SU-DHL-6 (cell line): ENCODE results near the gene ZMYM2.

Experiments
- H2AFZ ChIP-seq: fragments of 200-600 bp; sonication (generic); 2 replicates; pipeline ENCODE4 v1.6.1; 2014; ENCODE audit warnings: low read depth, mild to moderate bottlenecking, moderate library complexity, mixed read lengths, antibody characterized with exemption, low read length; ENCODE audit not compliant: severe bottlenecking
- H3F3A ChIP-seq: fragments of 200-600 bp; shearing (Covaris generic); 2 replicates; pipeline ENCODE4 v1.6.0; 2016; ENCODE audit warnings: antibody characterized with exemption, mild to moderate bottlenecking; ENCODE audit not compliant: insufficient read depth
- H3K27ac ChIP-seq: fragments of 200-600 bp; sonication (generic); 2 replicates; pipeline ENCODE4 v1.5.1; 2016; ENCODE audit warnings: low read depth, mild to moderate bottlenecking, low read length, moderate library complexity, mixed read lengths
- H3K27me3 ChIP-seq: fragments of 200-600 bp; sonication (generic), shearing (Covaris generic); 2 replicates; pipeline ENCODE4 v1.6.0; 2014; ENCODE audit warnings: mild to moderate bottlenecking, low read length
- H3K36me3 ChIP-seq: fragments of 200-600 bp; sonication (generic); 2 replicates; pipeline ENCODE4 v1.6.1; 2014; ENCODE audit warnings: mild to moderate bottlenecking, low read length, mixed read lengths
- H3K4me2 ChIP-seq: fragments of 300-600, 200-600 bp; shearing (Covaris generic), sonication (generic); 2 replicates; pipeline ENCODE4 v1.6.0; 2014; ENCODE audit warnings: low read length, low read depth, mild to moderate bottlenecking; ENCODE audit not compliant: poor library complexity, severe bottlenecking
- H3K4me3 ChIP-seq: fragments of 200-600 bp; sonication (generic); 2 replicates; pipeline ENCODE4 v1.5.1; 2014; ENCODE audit warnings: antibody characterized with exemption, low read length, mild to moderate bottlenecking, mixed read lengths; ENCODE audit not compliant: insufficient read depth, poor library complexity, severe bottlenecking
- H3K79me2 ChIP-seq: fragments of 200-600 bp; sonication (generic); 2 replicates; pipeline ENCODE4 v1.6.1; 2014; ENCODE audit warnings: mild to moderate bottlenecking, low read length, moderate library complexity; ENCODE audit not compliant: insufficient read depth
- H3K9ac ChIP-seq: fragments of 200-600 bp; sonication (generic); 2 replicates; pipeline ENCODE4 v1.7.0; 2014; ENCODE audit warnings: mild to moderate bottlenecking, low read length
- H3K9me2 ChIP-seq: fragments of 200-600 bp; sonication (generic); replicated peaks from 2 replicates; pipeline ENCODE4 v1.6.1; 2014; ENCODE audit warnings: low read length; ENCODE audit not compliant: insufficient read depth
- H3K9me3 ChIP-seq: fragments of 200-600 bp; sonication (generic); 2 replicates; pipeline ENCODE4 v1.6.1; 2014; ENCODE audit warnings: low read length, mixed read lengths; ENCODE audit not compliant: insufficient read depth
- H4K20me1 ChIP-seq: fragments of 200-600 bp; sonication (generic); 2 replicates; pipeline ENCODE4 v1.6.1; 2014; ENCODE audit warnings: low read depth, mild to moderate bottlenecking, antibody characterized with exemption, low read length, moderate library complexity, mixed read lengths
- CTCF ChIP-seq: fragments of 200-600 bp; sonication (generic); IDR thresholded peaks from one replicate; pipeline ENCODE4 v1.5.1; 2017; ENCODE audit warnings: antibody characterized with exemption, mild to moderate bottlenecking, low read length, moderate library complexity; ENCODE audit not compliant: insufficient read depth, poor library complexity, severe bottlenecking
- EZH2phosphoT487 ChIP-seq: fragments of 200-600 bp; sonication (generic), shearing (Covaris generic); conservative IDR thresholded peaks from 2 replicates; pipeline ENCODE4 v1.6.1; 2018; ENCODE audit warnings: mild to moderate bottlenecking, antibody characterized with exemption, low read length, moderate library complexity, mixed read lengths

ZMYM2 gene

GRCh38 chr13:20125783-20126165, 167.2 kb downstream of the ZMYM2 start:
- Histone ChIP-seq H3K36me3 (no peaks in the 10 kb centered on the region), H3K9me3 (no peaks in the 10 kb centered on the region), H3K9ac (no peak overlapping the region), H3F3A (no peaks in the 10 kb centered on the region), H4K20me1 (no peaks in the 10 kb centered on the region), H3K4me2 (no peak overlapping the region), H3K27ac (no peak overlapping the region), H3K9me2 (no peaks in the 10 kb centered on the region), H3K4me3 (no peak overlapping the region), H3K79me2 (no peaks in the 10 kb centered on the region), H3K27me3 (no peaks in the 10 kb centered on the region), H2AFZ (no peak overlapping the region)
- no peak for TF ChIP-seq CTCF
- no peak for TF ChIP-seq EZH2phosphoT487

GRCh38 chr13:20126541-20127261, 168.2 kb downstream of the ZMYM2 start:
- H3K4me2 ChIP-seq: no peak overlapping the region
- no peaks in the 10 kb centered on the region for H3K9me3 ChIP-seq
- H2AFZ ChIP-seq: no peak overlapping the region
- TF ChIP-seq EZH2phosphoT487 (no peak), CTCF (no peak)
- H3K79me2 ChIP-seq: no peaks in the 10 kb centered on the region
- H3K4me3 ChIP-seq: no peak overlapping the region
- no peaks in the 10 kb centered on the region for H3K36me3 ChIP-seq
- H3F3A ChIP-seq: no peaks in the 10 kb centered on the region
- no peak overlapping the region for H3K27ac ChIP-seq
- H3K9me2 ChIP-seq: no peaks in the 10 kb centered on the region
- no peaks in the 10 kb centered on the region for H4K20me1 ChIP-seq
- H3K9ac ChIP-seq: no peak overlapping the region
- no peaks in the 10 kb centered on the region for H3K27me3 ChIP-seq

GRCh38 chr13:20127262-20127561, 168.7 kb downstream of the ZMYM2 start:
- Histone ChIP-seq H3K79me2 (no peaks in the 10 kb centered on the region), H3K9ac (no peak overlapping the region), H3K9me3 (no peaks in the 10 kb centered on the region), H4K20me1 (no peaks in the 10 kb centered on the region), H3K9me2 (no peaks in the 10 kb centered on the region), H3K36me3 (no peaks in the 10 kb centered on the region), H2AFZ (no peak overlapping the region), H3F3A (no peaks in the 10 kb centered on the region), H3K4me3 (no peak overlapping the region), H3K27ac (no peak overlapping the region), H3K4me2 (no peak overlapping the region), H3K27me3 (no peaks in the 10 kb centered on the region)
- no peak for TF ChIP-seq CTCF
- no peak for TF ChIP-seq EZH2phosphoT487
